Renal cortex interstitium (tissue), 11 donors: ENCODE results near the gene CENPF. TPM values are rescaled to one million over a fixed set of nuclear protein-coding genes. Genes with fewer than 3 reads are reported as not detected.
"Not testable (repeated sequence)": the region's sequence is repeated elsewhere in the genome, so short reads cannot be mapped to it uniquely, and the experiment has no call there.

ENCODE experiments used
- DNase-seq, 11 donors: peaks; one replicate each; pipeline ENCODE4 v3.0.0-alpha.2; 2013; ENCODE audit warnings: low read depth in 9 of 11, low spot score in 4 of 11; ENCODE audit errors: extremely low read depth in 1 of 11
- polyA plus RNA-seq, 3 donors: library from polyadenylated mRNA; unstranded; fragments of 120-200 nt; gene quantifications; one replicate each; pipeline ENCODE4 v1.2.1, GENCODE V29; 2013; ENCODE audit not compliant: insufficient read length in 3 of 3

Gene CENPF
- polyA plus RNA-seq, 3 donors = 74.9 to 135 (median 112) TPM

DNA sequence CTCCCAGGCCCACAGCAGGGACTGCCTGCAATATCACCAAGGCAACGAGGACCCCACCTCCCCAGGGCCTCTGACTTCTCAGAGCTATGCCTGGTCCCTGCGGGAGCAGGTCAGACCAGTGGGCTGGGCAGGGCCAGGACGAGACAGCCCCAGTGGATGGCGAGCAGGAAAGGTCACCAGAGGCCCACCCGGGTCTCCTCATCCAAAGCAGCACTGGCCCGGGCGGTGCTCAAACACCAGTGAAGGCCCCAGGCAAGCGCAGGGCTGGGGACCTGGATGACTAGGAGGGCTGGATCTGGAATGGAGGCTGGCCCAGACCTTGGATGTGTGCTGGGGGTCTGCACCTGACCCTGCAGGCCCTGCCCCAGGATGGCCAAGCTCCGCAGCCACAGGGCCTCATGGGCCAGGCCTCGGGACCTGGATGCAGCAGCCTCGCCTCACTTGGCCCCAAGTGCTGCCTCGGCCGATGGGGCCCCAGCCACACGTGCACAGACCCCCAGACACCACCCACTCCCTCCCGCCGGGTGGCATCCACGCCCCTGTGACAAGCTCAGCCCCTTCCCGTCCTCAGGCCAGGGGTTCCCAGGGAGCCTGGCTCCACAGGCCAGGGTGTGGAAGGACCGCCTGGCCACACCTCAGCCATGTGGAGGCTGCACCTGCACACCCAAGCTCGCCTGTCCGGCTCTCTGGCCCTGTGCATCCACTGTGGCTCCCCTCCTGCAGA is 4.7 kb downstream of the CENPF start:
- DNase-seq = not testable (repeated sequence)

DNA sequence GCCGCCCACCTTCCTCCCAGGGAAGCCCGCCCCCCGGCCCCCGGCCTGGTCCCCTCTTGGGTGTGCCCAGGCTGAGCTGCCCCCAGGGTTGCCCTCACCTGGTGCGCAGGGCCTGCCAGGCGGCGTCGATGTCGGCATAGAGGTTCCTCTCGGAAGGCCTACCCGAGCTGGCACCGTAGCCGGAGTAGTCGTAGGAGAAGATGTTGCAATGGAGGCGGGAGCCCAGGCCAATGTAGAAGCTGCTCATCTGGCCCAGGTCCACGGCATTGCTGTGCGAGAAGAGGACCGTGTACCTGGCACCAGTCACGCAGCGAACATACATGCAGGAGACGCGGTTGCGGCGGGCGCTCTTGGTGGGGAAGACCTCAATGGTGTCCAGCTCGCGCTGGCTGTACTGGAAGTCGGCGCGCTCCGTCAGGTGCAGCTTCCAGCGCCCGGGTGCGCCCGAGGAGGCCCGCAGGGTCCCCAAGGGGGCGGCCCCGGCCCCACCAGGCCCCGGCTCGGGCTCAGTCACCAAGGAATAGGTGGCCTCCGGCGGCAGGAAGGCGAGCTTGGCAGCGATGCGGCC is 5.3 kb downstream of the CENPF start:
- not testable (repeated sequence) for DNase-seq

DNA sequence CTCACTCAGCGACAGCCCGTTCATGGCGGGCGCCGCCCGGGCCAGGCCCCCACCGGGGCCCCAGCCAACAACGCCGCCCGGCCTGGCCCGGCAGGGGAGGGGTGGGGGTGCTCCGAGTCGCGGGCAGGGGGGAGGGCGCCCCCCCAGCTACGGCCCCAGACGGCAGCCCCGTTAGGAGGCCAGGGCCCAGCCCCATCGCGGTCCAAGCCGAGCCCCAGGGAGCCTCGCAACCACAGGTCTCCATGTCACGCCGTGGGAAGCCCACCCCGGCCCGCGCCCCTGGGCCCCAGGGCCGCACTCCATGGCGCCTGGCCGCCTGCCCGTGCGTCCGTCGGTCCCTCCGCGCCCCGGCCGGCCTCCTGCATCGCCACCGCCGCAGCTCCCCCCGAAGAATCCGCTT is 5.8 kb downstream of the CENPF start:
- DNase-seq = not testable (repeated sequence)

DNA sequence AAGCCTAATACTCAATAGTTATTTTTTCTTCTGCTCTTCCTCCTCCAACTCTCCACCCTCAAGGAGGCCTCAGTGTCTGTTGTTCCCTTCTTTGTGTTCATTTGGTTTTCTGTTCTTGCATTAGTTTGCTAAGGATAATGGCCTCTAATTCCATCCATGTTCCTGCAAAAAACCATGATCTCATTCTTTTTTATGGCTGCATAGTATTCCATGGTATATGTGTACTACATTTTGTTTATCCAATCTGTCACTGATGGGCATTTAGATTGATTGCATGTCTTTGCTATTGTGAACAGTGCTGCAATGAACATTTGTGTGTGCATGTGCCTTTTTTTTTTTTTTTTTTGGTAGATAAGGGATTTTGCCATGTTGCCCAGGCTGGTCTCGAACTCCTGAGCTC is 6.7 kb downstream of the CENPF start:
- no peak for DNase-seq

DNA sequence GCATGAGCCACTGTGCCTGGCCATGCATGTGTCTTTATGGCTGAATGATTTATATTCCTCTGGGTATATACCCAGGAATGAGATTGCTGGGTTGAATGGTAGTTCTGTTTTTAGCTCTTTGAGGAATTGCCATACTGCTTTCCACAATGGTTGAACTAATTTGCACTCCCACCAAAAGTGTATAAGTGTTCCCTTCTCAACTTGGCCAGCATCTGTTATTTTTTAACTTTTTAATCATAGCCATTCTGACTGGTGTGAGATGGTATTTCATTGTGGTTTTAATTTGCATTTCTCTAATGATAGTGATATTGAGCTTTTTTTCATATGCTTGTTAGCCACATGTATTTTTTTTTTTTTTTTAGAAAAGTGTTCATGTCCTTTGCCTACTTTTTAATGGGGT is 7.1 kb downstream of the CENPF start:
- not testable (repeated sequence) for DNase-seq

DNA sequence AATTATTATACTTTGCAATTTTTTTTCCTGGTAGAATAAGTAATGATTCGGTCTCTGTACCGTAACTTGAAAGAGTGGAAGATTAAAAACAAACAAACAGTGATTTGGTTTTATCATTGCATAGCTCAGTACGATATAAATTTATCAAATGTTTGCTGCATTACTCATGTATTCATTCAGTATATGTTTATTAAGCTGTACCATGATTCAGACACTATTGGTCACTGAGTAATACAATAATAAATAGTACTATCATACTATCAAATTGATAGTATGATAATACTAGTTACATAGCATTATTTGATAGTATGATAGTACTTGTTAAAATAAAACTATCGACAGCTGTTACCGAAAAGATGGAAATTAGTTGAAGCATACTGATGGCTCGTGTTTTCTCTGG is 12.1 kb downstream of the CENPF start:
- no peak for DNase-seq

DNA sequence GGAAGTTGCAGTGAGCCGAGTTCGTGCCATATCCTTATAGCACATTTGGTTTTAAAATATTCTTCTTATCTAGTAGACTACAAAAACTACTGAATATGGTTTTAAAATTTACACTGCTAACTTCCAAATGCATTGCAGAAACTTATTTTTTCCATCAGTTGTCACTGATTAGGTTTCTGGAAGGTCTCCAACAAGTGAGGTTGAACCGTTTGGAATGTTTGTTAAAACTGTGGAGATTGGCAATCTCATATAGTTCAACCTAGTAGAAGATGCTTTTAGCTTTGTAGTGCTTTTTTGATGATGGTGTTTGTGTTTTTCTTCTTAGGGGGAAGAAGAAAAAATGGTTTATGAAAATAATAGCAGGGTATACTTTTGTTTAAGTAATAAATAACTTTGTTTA is 12.9 kb downstream of the CENPF start:
- no peak for DNase-seq

DNA sequence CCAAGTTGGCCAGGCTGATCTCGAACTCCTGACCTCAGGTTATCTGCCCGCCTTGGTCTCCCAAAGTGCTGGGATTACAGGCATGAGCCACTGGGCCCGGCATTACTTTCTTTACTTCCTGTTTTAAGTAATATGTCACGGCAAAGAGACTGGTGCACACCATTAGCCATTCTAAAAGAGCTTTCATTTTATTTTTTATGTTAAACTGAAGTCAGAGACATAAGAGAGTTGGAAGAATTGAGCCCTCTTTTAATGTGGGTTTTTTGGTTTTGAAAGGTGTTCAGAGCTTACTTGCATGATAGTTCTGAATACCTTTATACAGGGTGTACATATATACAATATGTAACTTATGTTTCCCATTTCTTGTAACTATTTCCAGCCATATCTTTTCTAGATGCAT is 14.3 kb downstream of the CENPF start:
- no peak for DNase-seq

DNA sequence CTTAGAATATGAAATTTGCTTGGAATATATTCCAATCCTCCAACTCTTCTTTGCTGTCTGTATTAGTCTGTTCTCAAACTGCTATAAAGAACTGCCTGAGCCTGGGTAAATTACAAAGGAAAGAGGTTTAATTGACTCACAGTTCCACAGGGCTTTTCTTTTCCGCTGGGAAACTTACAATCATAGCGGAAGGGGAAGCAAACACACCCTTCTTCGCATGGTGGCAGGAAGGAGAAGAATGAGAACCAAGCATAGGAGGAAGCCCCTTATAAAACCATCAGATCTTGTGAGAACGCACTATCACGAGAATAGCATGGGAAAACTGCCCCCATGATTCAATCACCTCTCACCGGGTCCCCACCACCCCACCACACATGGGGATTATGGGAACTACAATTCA is 14.8 kb downstream of the CENPF start:
- DNase-seq = no peak

DNA sequence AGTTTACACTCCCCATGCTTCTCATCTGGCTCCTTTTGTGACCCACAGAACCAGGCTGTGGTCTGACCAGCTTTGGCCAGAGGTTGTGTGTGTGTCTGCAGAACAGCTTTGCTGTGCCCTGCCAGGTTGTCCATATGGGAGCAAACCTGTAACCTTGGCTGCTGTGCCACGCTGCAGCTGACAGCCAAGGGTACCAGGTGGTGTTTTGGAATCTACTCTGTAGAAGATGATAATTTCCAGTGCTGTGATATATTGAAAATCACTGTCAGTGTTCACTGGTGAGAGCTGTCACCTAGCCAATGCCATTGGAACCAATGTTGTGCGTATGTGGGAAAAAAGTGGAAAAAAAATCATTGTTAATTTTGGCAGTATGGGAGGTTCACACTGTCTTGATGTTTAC is 18.2 kb downstream of the CENPF start:
- no peak for DNase-seq

DNA sequence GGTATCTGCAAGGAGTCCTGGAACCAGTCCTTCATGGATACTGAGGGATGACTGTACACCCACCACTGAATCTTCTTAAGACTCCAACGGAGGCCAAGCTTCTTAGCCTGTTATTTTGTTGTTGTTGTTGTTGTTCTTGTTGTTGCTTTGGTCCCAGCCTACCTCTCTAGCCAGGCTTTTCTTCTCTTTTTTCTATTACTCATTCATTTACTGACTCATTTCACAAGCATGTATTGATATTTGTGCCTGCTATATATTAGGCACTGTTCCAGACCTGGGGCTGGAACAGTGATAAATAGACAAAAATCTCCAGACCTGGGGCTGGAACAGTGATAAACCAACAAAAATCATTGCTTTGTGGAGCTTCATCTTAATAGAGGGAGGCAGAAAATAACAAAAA is 20.4 kb downstream of the CENPF start:
- DNase-seq = no peak

DNA sequence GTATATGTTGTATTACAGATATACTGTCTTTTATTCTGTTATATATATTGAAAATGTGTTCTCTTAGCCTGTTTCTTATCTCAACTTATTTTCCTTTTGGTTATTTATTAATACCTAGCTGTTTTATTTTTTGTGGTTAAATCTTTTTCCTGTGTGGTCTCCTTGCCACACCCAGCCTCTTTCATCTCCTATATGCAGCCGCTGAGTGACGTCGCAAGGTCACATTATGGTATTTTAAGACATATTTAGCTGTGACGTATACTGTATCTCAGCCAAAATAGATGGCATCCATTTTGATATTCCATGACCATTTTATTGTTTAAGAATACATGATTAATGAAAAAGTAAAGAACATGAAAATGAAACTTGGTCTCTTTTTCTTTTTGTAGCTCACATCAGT is 29.1 kb downstream of the CENPF start:
- DNase-seq = no peak

DNA sequence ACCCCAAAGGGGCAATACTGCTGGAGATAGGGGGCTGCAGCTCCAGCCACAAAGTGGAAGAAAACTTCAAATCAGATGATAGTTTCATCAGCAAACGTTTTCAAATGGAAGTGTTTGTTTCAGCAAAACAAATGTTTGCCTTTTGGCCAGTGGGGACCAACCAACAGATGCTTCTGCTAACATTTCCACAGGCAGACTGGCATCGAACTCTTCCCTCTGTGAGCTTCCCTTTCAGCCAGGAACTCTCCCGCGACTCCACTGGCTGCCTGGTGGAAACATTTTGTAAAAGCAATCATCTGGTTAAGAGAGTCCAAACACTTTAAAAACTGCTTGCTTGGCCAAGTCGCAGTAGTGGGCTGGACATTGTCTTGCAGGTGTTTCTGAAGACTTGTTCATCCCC is 30.7 kb downstream of the CENPF start:
- no peak for DNase-seq

DNA sequence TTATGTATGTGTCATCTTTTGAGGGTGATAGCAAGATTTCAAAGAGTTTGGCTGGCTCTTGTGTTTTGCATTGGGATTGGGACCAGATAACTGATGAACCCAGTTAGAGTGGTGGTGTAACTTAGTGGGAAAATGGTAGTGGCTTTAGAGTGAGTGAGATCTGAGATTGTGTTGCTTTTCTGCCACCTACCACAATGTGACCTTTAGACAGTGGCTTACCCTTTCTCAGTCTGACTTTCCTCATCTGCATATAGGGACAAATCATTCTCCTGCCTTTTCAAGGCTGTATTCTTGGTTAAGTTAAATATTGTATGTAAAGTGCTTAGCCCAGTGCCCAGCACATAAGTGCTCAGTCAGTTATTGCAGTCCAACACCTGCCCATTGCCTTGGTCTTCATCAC is 31.3 kb downstream of the CENPF start:
- DNase-seq = no peak

DNA sequence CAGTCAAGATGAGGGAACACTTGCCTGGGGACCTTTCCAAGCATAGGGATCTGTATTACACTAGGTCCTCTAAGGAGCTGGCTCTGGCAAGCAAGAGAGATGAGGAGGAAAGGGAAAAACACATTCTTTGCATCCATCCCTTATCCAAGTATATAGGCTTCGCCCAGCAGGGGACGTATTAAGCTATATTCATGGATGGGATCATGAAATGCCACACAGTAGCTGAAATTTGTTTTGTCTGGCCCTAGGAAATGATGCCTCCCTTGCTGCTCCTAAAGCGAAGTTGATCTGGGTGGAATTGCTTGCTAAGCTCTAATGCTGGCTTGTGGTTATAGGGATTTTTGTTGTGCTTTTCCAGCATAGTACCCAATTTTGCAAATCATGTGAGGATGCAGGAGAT is 32.1 kb downstream of the CENPF start:
- no peak for DNase-seq

DNA sequence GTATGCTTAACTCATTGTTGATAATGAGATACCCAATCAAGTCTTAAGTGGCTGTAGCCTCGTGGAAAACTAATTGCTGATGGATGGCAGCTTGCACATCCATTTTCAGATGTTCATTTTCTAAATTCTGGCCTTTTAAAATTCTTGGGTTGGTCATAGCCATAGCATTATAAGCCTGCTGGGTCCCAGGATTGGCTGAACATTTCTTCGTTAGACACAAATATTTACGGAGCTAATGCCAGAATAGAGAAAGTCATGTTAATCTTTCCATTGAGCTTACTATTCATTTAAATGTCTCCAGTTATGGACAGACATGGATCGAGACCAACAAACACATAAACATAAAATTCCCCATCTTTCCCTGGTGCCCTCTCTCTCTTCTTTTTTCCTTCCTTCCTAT is 32.5 kb downstream of the CENPF start:
- no peak for DNase-seq

DNA sequence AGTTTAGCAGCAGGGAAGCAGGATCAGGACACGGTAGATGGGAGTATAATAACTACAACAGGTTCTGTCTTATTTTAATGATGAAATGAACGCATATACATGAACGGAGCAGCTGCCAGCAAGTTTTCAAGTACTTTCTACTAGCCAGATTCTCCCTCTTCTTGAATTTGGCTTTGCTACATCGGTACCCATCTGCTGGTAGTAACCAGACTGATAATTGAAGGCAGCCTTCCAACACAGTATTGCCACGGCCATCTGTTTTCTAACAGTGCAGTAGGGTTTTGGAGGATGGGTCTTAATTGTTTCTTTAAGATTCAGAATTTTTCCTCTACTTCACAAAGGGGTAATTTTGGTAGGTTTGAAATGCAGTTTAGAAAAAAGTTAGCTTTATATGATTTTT is 33.4 kb downstream of the CENPF start:
- no peak for DNase-seq

DNA sequence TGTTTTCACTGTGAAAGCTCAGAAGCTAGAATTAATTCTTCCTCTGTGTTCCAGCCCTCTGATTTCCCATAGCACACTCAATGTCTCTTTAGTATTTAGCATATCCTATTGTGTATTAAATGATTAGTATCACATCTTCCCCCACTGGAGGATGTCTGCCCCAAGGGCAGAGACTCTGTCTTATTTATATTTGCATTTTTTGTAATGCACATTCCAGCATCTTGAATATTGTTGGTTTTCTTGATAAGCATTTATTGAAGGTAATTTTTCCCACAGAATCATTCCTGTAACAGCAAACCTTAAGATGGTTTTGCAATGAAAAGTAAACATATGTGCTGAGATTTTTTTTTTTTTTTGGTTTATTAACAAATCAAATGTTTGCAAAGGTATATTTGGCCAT is 34.1 kb downstream of the CENPF start:
- DNase-seq = no peak

DNA sequence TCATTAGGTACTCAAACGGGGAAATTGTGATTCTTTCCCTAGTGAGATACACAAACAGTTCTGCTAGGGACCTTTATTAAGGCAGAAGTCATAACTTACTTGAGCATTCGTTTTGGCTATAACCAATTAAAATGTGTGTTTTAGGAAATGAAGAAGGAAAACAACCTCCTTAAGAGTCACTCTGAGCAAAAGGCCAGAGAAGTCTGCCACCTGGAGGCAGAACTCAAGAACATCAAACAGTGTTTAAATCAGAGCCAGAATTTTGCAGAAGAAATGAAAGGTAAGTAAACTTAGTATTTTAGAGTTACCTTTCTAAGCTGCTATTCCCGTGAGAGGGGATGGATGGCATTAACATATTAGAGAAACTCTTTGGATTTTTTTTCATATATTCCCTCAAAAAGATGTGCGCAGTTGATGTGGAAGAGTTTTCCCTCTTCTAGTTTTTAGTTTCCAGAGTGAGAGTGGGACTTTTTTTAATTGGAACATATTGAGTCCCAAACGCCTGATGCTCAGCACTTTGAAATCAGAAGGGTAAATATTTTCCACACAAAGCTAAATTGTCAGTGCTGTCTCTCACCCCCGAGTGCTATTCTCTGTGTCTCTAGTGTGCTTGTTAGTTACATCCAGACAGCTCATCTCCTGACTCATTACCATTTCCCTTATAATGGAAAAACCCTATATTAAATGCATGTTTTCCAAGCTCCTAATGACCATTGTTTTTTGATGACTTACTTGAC is 34.9 kb downstream of the CENPF start:
- DNase-seq = peak in 3 of 11 donors; percentile 17 to 32 (median 21)

DNA sequence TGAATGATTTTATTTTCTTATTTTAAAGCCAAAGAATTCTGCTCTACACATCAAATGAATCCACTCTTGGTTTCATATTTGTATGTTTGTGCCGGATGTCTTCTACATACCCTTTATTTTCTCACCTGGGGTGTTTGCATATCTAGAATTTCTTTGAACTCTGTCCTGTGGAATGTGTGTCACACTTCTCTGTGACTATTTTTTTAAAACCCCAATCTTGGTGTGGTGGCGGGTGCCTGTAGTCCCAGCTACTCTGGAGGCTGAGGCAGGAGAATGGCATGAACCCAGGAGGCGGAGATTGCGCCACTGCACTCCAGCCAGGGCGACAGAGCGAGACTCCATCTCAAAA is 35.4 kb downstream of the CENPF start:
- DNase-seq = no peak

DNA sequence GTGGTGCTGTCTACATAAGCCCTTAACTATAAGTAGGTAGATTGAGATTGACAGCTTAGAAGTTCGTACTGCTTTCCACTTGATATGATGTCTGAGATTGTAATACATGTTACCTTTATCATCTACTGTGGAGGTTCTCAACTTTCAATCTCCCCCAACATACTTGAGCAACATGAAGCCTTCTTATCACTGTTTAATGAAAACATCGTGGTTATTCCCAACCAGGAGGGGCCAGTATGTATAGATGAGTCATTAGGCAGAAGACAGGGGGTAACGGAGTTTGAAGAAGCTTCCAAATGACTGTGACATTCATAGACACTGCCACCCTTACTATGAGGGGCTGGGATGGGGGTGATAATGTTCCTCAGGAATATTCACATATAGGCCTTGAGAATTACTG is 36.0 kb downstream of the CENPF start:
- no peak for DNase-seq
